ENCODE results near the gene RALBP1. TPM values are rescaled to one million over a fixed set of nuclear protein-coding genes. Genes with fewer than 3 reads are reported as not detected.

RALBP1 gene
- total RNA-seq, 4 donors from 2014 or later: 211 to 229 (median 224) TPM

DNA sequence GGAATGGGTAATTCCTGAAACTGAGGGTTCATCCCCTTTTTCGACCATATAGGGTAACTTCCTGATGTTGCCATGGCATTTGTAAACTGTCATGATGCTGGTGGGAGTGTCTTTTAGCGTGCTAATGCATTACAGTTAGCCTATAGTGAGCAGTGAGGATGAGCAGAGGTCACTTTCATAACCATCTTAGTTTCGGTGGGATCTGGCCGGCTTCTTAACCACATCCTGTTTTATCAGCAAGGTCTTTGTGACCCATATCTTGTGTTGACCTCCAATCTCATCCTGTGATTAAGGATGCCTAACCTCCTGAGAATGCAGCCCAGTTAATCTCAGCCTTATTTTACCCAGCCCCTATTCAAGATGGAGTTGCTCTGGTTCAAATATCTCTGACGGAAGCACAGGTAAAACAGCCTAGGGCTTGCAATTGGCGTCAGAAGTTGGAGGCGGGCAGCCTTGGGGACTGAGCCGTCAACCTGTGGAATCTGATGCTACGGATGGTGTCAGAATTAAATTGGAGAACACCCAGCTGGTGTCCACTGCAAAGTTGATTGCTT lies 19.5 kb downstream of the RALBP1 start:
- no peak for DNase-seq (ENCODE audit: low spot score in 2 of 2)
- 81 to 87% methylated on average over 9 of the region's 9 CpGs for WGBS, 2 donors
- no peak overlapping the region for H3K4me3 ChIP-seq (ENCODE audit: low read depth, poor library complexity, severe bottlenecking)
- intact Hi-C loops (cut with DNase I; ENCODE audit: low total_unique reads): no loop called here
- TF ChIP-seq POLR2A (IDR thresholded peaks at IDR 0.05): no peak
- TF ChIP-seq, protein P1, sequence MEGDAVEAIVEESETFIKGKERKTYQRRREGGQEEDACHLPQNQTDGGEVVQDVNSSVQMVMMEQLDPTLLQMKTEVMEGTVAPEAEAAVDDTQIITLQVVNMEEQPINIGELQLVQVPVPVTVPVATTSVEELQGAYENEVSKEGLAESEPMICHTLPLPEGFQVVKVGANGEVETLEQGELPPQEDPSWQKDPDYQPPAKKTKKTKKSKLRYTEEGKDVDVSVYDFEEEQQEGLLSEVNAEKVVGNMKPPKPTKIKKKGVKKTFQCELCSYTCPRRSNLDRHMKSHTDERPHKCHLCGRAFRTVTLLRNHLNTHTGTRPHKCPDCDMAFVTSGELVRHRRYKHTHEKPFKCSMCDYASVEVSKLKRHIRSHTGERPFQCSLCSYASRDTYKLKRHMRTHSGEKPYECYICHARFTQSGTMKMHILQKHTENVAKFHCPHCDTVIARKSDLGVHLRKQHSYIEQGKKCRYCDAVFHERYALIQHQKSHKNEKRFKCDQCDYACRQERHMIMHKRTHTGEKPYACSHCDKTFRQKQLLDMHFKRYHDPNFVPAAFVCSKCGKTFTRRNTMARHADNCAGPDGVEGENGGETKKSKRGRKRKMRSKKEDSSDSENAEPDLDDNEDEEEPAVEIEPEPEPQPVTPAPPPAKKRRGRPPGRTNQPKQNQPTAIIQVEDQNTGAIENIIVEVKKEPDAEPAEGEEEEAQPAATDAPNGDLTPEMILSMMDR (IDR thresholded peaks at IDR 0.05): no peak

DNA sequence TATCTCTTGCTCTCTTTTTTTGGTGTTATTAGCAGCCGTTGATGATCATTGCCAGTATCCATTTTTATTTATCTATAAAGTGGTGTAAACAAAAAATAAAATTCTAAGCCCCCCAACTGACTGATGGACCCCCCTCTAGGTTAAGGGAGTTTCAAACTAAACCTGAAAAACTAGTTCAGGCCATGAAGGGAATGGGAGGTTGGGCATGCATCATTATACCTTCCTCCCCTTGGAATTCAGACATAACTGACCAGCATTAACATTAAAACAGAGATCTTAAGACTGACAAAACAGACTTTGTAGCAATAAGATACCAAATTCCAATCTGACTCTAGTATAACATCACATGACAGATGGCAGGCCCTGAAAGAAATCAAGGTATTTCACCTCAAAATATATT lies 20.2 kb downstream of the RALBP1 start:
- WGBS, 2 donors: 62 to 76% methylated on average over 1 of the region's 1 CpG
- H3K4me3 ChIP-seq (ENCODE audit: low read depth, poor library complexity, severe bottlenecking): no peak overlapping the region
- intact Hi-C loops (cut with DNase I; ENCODE audit: low total_unique reads): no loop called here
- no peak for TF ChIP-seq POLR2A (IDR thresholded peaks at IDR 0.05)
- TF ChIP-seq, protein P1 (IDR thresholded peaks at IDR 0.05): no peak
- no peak for DNase-seq (ENCODE audit: low spot score in 2 of 2)

DNA sequence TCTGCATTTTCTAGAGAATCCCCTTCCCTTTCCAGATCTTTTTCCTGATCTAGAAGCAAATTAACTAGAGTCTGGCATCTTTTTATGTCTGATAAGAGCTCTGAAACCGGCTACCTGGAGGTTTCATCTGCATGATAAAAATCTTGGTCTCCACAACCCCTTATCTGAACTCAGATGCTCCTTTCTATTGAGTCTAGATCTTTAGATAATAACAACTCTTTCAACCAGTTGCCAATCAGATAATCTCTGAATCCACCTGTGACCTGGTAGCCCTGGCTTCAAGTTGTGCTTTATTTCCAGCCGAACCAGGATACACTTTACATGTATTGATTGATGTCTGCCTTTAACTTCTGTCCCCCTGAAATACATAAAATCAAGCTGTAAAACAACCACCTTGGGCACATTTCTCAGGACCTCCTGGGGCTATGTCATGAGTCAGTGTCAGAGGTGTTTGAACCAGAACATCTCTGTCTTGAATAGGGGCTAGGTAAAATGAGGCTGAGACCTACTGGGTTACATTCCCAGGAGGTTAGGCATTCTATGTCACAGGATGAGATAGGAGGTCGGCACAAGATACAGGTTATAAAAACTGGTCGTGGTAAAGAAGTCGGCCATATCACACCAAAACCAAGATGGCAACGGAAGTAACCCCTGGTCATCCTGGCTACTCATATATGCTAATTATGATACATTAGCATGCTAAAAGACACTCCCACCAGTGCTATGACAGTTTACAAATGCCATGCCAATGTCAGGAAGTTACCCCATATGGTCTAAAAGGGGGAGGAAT lies 20.8 kb downstream of the RALBP1 start:
- DNase-seq (ENCODE audit: low spot score in 2 of 2): no peak
- no peak overlapping the region for H3K4me3 ChIP-seq (ENCODE audit: low read depth, poor library complexity, severe bottlenecking)
- TF ChIP-seq POLR2A (IDR thresholded peaks at IDR 0.05): no peak
- TF ChIP-seq, protein P1 (IDR thresholded peaks at IDR 0.05): no peak
- intact Hi-C loops (cut with DNase I; ENCODE audit: low total_unique reads): no loop called here
- WGBS, 2 donors: 75 to 85% methylated on average over 6 of the region's 6 CpGs

DNA sequence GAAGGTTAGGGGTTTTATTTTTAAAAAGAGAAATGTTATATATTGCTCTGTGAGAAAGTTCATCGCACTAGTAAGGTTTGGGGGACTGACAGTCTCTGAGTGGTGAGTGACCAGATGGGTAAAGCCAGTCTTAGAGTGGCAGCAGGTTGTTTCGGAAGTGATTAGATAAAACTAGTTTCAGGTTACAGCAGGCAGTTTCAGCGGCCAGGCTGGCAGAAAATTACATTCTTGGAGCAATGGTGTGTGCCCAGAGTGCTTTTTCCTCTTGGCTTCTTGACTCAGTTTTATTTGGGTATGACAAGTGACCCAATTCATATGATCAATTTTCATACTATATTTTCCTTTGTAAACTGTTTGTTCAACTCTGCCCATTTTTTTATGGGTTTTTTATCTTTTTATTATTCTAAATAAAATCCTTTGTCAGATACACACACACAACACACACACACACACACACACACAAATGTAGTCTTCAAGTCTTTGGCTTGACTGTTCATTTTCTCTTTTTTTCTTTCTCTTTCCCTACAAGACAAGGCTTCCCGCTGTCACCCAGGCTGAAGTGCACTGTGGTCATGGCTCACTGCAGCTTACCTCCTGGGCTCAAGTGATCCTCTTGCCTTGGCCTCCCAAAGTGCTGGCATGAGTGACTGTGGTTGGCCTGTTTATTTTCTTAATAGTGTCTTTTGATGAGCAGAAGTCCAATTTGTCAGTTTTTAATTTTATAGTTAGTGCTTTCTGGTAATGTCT lies 30.9 kb downstream of the RALBP1 start:
- DNase-seq (ENCODE audit: low spot score in 2 of 2): no peak
- TF ChIP-seq, protein P1 (IDR thresholded peaks at IDR 0.05): no peak
- no peak for TF ChIP-seq POLR2A (IDR thresholded peaks at IDR 0.05)
- no peak overlapping the region for H3K4me3 ChIP-seq (ENCODE audit: low read depth, poor library complexity, severe bottlenecking)
- 86 to 89% methylated on average over 4 of the region's 4 CpGs for WGBS, 2 donors
- intact Hi-C loops (cut with DNase I; ENCODE audit: low total_unique reads): no loop called here

DNA sequence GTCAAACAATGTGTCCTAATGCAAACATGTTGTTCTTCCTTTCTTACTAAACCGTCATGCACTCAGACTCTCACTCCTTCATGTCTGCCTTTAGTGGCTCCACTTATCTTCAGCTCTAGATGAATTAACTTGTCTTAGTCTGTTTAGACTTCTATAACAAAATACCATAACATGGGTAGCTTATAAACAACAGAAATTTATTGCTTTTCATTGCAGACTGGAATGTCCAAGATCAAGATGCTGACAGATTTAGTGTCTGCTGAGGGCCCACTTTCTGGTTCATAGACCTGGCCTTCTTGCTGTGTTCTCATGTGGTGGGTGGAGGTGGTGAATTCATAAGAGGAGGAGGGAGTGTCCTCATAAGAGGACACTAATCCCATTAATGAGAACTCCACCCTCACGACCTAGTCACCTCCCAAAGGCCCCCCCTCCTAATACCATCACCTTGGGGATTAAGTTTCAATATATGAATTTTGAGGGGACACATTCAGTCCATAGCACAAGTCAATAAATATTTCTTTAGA lies 32.3 kb downstream of the RALBP1 start:
- no peak overlapping the region for H3K4me3 ChIP-seq (ENCODE audit: low read depth, poor library complexity, severe bottlenecking)
- TF ChIP-seq, protein P1 (IDR thresholded peaks at IDR 0.05): no peak
- no peak for TF ChIP-seq POLR2A (IDR thresholded peaks at IDR 0.05)
- no peak for DNase-seq (ENCODE audit: low spot score in 2 of 2)
- 78 to 88% methylated on average over 2 of the region's 2 CpGs for WGBS, 2 donors
- intact Hi-C loops (cut with DNase I; ENCODE audit: low total_unique reads): no loop called here
